ENCODE data around the gene IFNGR2. TPM values are rescaled to one million over a fixed set of nuclear protein-coding genes. Genes with fewer than 3 reads are reported as not detected.

The IFNGR2 gene
- total and polyA plus RNA-seq, 8 donors, result 67.9 to 116 (median 73.8) TPM

DNA sequence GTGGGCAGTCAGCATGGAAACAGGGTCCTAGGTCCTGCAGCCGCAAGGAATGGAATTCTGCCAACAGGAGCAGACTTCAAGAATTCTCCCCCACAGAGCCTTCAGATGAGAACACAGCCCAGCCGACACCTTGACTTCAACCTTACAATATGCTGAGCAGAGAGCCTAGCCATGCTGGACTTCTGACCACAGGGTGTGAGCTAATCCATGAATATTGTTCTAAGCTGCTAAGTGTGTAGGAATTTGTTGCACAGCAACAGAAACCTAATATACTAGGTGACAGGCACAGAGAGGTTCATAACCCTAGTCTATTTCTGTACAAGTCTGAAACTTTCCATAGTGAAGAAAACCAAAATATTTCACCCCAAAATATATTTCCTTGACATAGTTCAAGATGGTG is 32.9 kb upstream of the IFNGR2 start:
- Histone ChIP-seq H3K27ac (no peak overlapping the region), H3K36me3 (no peaks in the 10 kb centered on the region), H3K9me3 (peaks cover 0 to 32% of the 10 kb centered on the region in 2 donors), H3K4me3 (no peak overlapping the region), H3K27me3 (no peaks in the 10 kb centered on the region), H3K4me1 (peaks cover 10 to 30% of the 10 kb centered on the region in 2 donors)
- DNase-seq (no peak), ATAC-seq (no peak)
- intact Hi-C loops (cut with DNase I), result loop anchor here in 1 of 2 donors (10.0 kb wide), 1 partner anchor 166 kb away; no protein-coding TSS in a partner anchor
- TF ChIP-seq, protein P1, sequence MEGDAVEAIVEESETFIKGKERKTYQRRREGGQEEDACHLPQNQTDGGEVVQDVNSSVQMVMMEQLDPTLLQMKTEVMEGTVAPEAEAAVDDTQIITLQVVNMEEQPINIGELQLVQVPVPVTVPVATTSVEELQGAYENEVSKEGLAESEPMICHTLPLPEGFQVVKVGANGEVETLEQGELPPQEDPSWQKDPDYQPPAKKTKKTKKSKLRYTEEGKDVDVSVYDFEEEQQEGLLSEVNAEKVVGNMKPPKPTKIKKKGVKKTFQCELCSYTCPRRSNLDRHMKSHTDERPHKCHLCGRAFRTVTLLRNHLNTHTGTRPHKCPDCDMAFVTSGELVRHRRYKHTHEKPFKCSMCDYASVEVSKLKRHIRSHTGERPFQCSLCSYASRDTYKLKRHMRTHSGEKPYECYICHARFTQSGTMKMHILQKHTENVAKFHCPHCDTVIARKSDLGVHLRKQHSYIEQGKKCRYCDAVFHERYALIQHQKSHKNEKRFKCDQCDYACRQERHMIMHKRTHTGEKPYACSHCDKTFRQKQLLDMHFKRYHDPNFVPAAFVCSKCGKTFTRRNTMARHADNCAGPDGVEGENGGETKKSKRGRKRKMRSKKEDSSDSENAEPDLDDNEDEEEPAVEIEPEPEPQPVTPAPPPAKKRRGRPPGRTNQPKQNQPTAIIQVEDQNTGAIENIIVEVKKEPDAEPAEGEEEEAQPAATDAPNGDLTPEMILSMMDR (IDR thresholded peaks at IDR 0.05), result no peak

DNA sequence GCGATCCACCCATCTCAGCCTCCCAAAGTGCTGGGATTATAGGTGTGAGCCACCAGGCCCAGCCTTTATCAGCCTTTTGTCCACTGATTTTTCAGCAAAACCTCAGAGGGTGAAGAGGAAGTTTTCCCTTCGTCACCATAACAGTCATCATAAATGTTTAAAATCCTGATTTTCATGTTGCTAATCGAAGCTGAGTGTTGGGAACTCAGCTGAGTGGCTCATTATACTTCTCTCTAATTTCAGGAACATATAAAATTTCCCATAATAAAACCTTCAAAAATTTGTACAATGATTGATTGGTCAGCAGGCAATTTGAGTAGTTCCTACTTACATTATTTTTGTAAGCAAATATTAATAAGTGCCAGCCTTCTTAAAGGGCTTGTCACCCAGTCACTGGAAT is 31.8 kb upstream of the IFNGR2 start:
- peaks cover 0 to 27% of the 10 kb centered on the region in 2 donors for H3K9me3 ChIP-seq
- intact Hi-C loops (cut with DNase I), result loop anchor here in 1 of 2 donors (10.0 kb wide), 1 partner anchor 167 kb away; no protein-coding TSS in a partner anchor
- H3K4me1 ChIP-seq, result peaks cover 10 to 38% of the 10 kb centered on the region in 2 donors
- DNase-seq, result no peak
- no peak overlapping the region for H3K4me3 ChIP-seq
- H3K27me3 ChIP-seq, result no peaks in the 10 kb centered on the region
- no peaks in the 10 kb centered on the region for H3K36me3 ChIP-seq
- H3K27ac ChIP-seq, result no peak overlapping the region
- ATAC-seq, result no peak
- TF ChIP-seq, protein P1 (IDR thresholded peaks at IDR 0.05), result no peak

DNA sequence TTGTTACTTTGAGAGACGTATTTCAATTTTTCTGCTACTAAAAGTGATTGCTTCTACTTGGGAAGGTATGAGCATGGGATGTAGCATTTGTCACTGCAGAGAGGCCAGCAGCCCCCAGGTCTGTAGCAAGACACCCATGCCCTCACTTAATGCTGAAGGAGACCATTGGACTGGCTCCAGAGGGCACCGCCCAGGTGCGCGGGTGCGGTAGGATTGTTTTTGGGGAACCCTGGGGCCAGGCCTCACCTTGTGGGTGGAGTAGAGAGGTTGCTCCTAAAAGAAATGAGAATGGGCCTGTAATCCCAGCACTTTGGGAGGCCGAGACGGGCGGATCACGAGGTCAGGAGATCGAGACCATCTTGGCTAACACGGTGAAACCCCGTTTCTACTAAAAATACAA is 30.6 kb upstream of the IFNGR2 start:
- Histone ChIP-seq H3K27me3 (no peaks in the 10 kb centered on the region), H3K27ac (no peak overlapping the region), H3K4me3 (no peak overlapping the region), H3K9me3 (peaks cover 0 to 15% of the 10 kb centered on the region in 2 donors), H3K4me1 (peaks cover 10 to 38% of the 10 kb centered on the region in 2 donors), H3K36me3 (no peaks in the 10 kb centered on the region)
- intact Hi-C loops (cut with DNase I), result loop anchor here in 1 of 2 donors (10.0 kb wide), 1 partner anchor 168 kb away; no protein-coding TSS in a partner anchor
- TF ChIP-seq, protein P1 (IDR thresholded peaks at IDR 0.05), result no peak
- ATAC-seq, result no peak
- no peak for DNase-seq

DNA sequence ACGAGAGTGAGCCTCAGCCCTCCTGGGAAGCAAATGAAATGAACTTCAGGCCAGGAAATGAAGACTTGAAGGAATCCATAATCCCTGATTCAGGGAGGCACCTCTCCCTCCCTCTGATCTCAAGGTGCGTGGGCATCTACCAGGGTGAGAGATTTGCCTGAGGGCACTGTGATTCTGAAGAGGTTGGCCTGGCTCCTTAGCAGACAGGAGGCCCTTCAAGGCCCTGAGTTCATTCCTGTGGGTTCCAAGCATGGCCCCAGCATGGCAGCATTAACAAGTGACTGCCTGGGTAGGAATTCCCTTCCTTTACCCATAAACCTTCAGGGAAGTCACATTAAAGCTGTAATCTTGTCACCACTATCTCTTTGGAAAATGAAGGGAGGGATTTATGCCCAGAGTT is 29.8 kb upstream of the IFNGR2 start:
- intact Hi-C loops (cut with DNase I), result loop anchor here in 1 of 2 donors (10.0 kb wide), 1 partner anchor 169 kb away; no protein-coding TSS in a partner anchor
- Histone ChIP-seq H3K27me3 (no peaks in the 10 kb centered on the region), H3K9me3 (peaks cover 0 to 7% of the 10 kb centered on the region in 2 donors), H3K4me1 (peaks cover 10 to 32% of the 10 kb centered on the region in 2 donors), H3K36me3 (no peaks in the 10 kb centered on the region), H3K4me3 (no peak overlapping the region), H3K27ac (peak overlapping the region; percentile 62 to 84)
- ATAC-seq (peak; percentile 61), DNase-seq (no peak)
- TF ChIP-seq, protein P1 (IDR thresholded peaks at IDR 0.05), result no peak

DNA sequence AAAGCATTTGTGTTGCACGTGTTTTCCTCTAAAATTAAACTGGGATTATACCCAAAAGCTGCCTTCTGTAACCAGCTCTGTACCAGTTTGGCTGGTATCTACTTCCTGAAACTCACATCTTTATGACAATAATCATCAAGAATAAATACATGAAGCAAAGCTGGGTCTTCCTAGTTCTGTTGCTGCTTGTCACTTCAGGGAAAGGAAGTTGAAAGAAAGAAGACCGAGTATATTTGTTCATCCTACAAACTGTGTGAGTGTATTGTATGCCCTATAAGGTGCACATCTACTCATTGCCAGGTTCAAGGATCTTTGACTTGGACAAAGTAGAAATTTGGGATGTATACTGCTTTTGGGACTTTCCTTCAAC is 29.1 kb upstream of the IFNGR2 start:
- ATAC-seq (peak; percentile 49), DNase-seq (no peak)
- Histone ChIP-seq H3K27me3 (no peaks in the 10 kb centered on the region), H3K36me3 (no peaks in the 10 kb centered on the region), H3K4me1 (peaks cover 10 to 34% of the 10 kb centered on the region in 2 donors), H3K4me3 (no peak overlapping the region), H3K27ac (peak overlapping the region; percentile 62 to 84), H3K9me3 (peaks cover 0 to 4% of the 10 kb centered on the region in 2 donors)
- TF ChIP-seq, protein P1 (IDR thresholded peaks at IDR 0.05), result no peak
- intact Hi-C loops (cut with DNase I), result loop anchor here in 1 of 2 donors (10.0 kb wide), 1 partner anchor 169 kb away; no protein-coding TSS in a partner anchor

Data from left lung (tissue), 10 donors.